H9 (cell line): ENCODE measurements around the gene VTI1B. TPM values are rescaled to one million over a fixed set of nuclear protein-coding genes. Genes with fewer than 3 reads are reported as not detected.

Experiments used
- DNase-seq: peaks from one replicate; pipeline ENCODE4 v3.0.0-alpha.2; 2017
- H2AFZ ChIP-seq: one replicate; pipeline ENCODE4 v1.6.1; 2013; ENCODE audit warnings: mild to moderate bottlenecking, low read length, control low read depth, moderate library complexity
- H2AK5ac ChIP-seq: 2 replicates; pipeline ENCODE4 v1.6.1; 2013; ENCODE audit warnings: low read length, control low read depth, mixed read lengths; ENCODE audit not compliant: insufficient read length
- H2BK120ac ChIP-seq: one replicate; pipeline ENCODE4 v1.6.1; 2013; ENCODE audit warnings: low read depth, mild to moderate bottlenecking, low read length, control low read depth, inconsistent platforms; ENCODE audit not compliant: poor library complexity, severe bottlenecking
- H2BK12ac ChIP-seq: 2 replicates; pipeline ENCODE4 v1.6.1; 2013; ENCODE audit warnings: low read length, control low read depth, mixed read lengths, low read depth; ENCODE audit not compliant: insufficient read length
- H2BK15ac ChIP-seq: 2 replicates; pipeline ENCODE4 v1.6.1; 2013; ENCODE audit warnings: low read depth, low read length, control low read depth
- H2BK20ac ChIP-seq: one replicate; pipeline ENCODE4 v1.6.1; 2013; ENCODE audit warnings: low read depth, mild to moderate bottlenecking, low read length, control low read depth, inconsistent platforms; ENCODE audit not compliant: poor library complexity, severe bottlenecking
- H2BK5ac ChIP-seq: 2 replicates; pipeline ENCODE4 v1.6.1; 2013; ENCODE audit warnings: low read length, control low read depth, mixed read lengths; ENCODE audit not compliant: insufficient read length
- H3K14ac ChIP-seq: 2 replicates; pipeline ENCODE4 v1.6.1; 2013; ENCODE audit warnings: low read length, control low read depth; ENCODE audit not compliant: insufficient read depth
- H3K18ac ChIP-seq: 2 replicates; pipeline ENCODE4 v1.6.1; 2013; ENCODE audit warnings: low read depth, mild to moderate bottlenecking, mixed read lengths, low read length, control low read depth; ENCODE audit not compliant: insufficient read length
- H3K23ac ChIP-seq: 2 replicates; pipeline ENCODE4 v1.6.1; 2013; ENCODE audit warnings: low read length, control low read depth, mixed read lengths, low read depth; ENCODE audit not compliant: insufficient read length
- H3K23me2 ChIP-seq: 2 replicates; pipeline ENCODE4 v1.6.1; 2013; ENCODE audit warnings: low read depth, mild to moderate bottlenecking, mixed read lengths, low read length, control low read depth; ENCODE audit not compliant: insufficient read length, poor library complexity, severe bottlenecking
- H3K27ac ChIP-seq: 2 replicates; pipeline ENCODE4 v1.5.1; 2013; ENCODE audit warnings: low read length, control low read depth, mixed read lengths, low read depth; ENCODE audit not compliant: insufficient read length
- H3K27me3 ChIP-seq: 2 replicates; pipeline ENCODE4 v1.6.1; 2013; ENCODE audit warnings: low read length, control low read depth, inconsistent platforms; ENCODE audit not compliant: insufficient read depth
- H3K4ac ChIP-seq: 2 replicates; pipeline ENCODE4 v1.6.1; 2013; ENCODE audit warnings: low read depth, mild to moderate bottlenecking, control low read depth, inconsistent platforms, low read length, moderate library complexity
- H3K4me1 ChIP-seq: 2 replicates; pipeline ENCODE4 v1.6.1; 2013; ENCODE audit warnings: low read length, control low read depth, inconsistent platforms; ENCODE audit not compliant: insufficient read depth
- H3K4me2 ChIP-seq: 2 replicates; pipeline ENCODE4 v1.6.1; 2013; ENCODE audit warnings: low read length, control low read depth, mixed read lengths; ENCODE audit not compliant: insufficient read length, insufficient read depth
- H3K56ac ChIP-seq: 2 replicates; pipeline ENCODE4 v1.6.1; 2013; ENCODE audit warnings: low read depth, mild to moderate bottlenecking, mixed read lengths, low read length, control low read depth; ENCODE audit not compliant: insufficient read length
- H3K79me1 ChIP-seq: 2 replicates; pipeline ENCODE4 v1.6.1; 2013; ENCODE audit warnings: low read depth, mild to moderate bottlenecking, moderate library complexity, low read length, control low read depth, inconsistent platforms; ENCODE audit not compliant: insufficient read depth, poor library complexity, severe bottlenecking
- H3K79me2 ChIP-seq: 2 replicates; pipeline ENCODE4 v1.6.1; 2013; ENCODE audit warnings: low read length, control low read depth, inconsistent platforms; ENCODE audit not compliant: insufficient read depth
- H3K9ac ChIP-seq: 2 replicates; pipeline ENCODE4 v1.6.1; 2013; ENCODE audit warnings: low read length, control low read depth, mixed read lengths; ENCODE audit not compliant: insufficient read length; ENCODE audit errors: extremely low read depth
- H3K9me3 ChIP-seq: one replicate; pipeline ENCODE4 v1.6.1; 2013; ENCODE audit warnings: low read depth, low read length, inconsistent platforms; ENCODE audit not compliant: control insufficient read depth
- H3T11ph ChIP-seq: one replicate; pipeline ENCODE4 v1.6.1; 2013; ENCODE audit warnings: mild to moderate bottlenecking, low read length, control low read depth, inconsistent platforms
- H4K20me1 ChIP-seq: one replicate; pipeline ENCODE4 v1.6.1; 2013; ENCODE audit not compliant: control insufficient read depth, insufficient read length, insufficient read depth
- H4K5ac ChIP-seq: 2 replicates; pipeline ENCODE4 v1.6.1; 2013; ENCODE audit warnings: low read depth, mild to moderate bottlenecking, mixed read lengths, low read length, control low read depth; ENCODE audit not compliant: insufficient read length
- H4K8ac ChIP-seq: replicated peaks from 2 replicates; pipeline ENCODE4 v1.6.1; 2013; ENCODE audit warnings: low read length, control low read depth, mixed read lengths, low read depth; ENCODE audit not compliant: insufficient read length
- H4K91ac ChIP-seq: 2 replicates; pipeline ENCODE4 v1.6.1; 2013; ENCODE audit warnings: low read depth, mild to moderate bottlenecking, moderate library complexity, mixed read lengths, low read length, control low read depth; ENCODE audit not compliant: insufficient read length
- H3K27ac Mint-ChIP-seq, 3 experiments: 2 replicates in 2 of 3; 3 replicates in 1 of 3; pipeline ENCODE4 v1.8.0; 2020 to 2021; ENCODE audit warnings: mixed read lengths in 3 of 3, mild to moderate bottlenecking in 1 of 3, moderate library complexity in 1 of 3
- H3K27me3 Mint-ChIP-seq: 2 replicates; pipeline ENCODE4 v1.8.0; 2021; ENCODE audit warnings: low read depth, mild to moderate bottlenecking, moderate library complexity, mixed read lengths
- H3K36me3 Mint-ChIP-seq, 3 experiments: 2 replicates in 2 of 3; 3 replicates in 1 of 3; pipeline ENCODE4 v1.8.0; 2020 to 2021; ENCODE audit warnings: low read depth in 3 of 3, mixed read lengths in 3 of 3; ENCODE audit not compliant: insufficient read depth in 1 of 3
- H3K4me1 Mint-ChIP-seq, 2 experiments: 2 replicates each; pipeline ENCODE4 v1.8.0; 2020; ENCODE audit warnings: mixed read lengths in 2 of 2
- H3K4me3 Mint-ChIP-seq, 2 experiments: 2 replicates in 1 of 2; 3 replicates in 1 of 2; pipeline ENCODE4 v1.8.0; 2020 to 2021; ENCODE audit warnings: mild to moderate bottlenecking in 2 of 2, mixed read lengths in 2 of 2, moderate library complexity in 1 of 2
- H3K9me3 Mint-ChIP-seq, 2 experiments: 2 replicates in 1 of 2; 3 replicates in 1 of 2; pipeline ENCODE4 v1.8.0; 2020; ENCODE audit warnings: mild to moderate bottlenecking in 2 of 2, mixed read lengths in 2 of 2, moderate library complexity in 1 of 2
- CTCF ChIP-seq: fragments of 200-600 bp; sonication (generic); conservative IDR thresholded peaks from 3 replicates; pipeline ENCODE4 v1.8.0; 2021; ENCODE audit warnings: antibody characterized with exemption, mild to moderate bottlenecking
- WGBS: extraction: QIAGEN DNeasy Blood & Tissue Kit; methylation state at CpG from one replicate; pipeline ENCODE4 v1.1.7; 2013; ENCODE audit warnings: missing lambda C conversion rate, low lambda C conversion rate, mixed read lengths; ENCODE audit not compliant: insufficient read length; ENCODE audit errors: extremely low coverage; 5-methylcytosine and 5-hydroxymethylcytosine counted together
- total RNA-seq: library from RNA; stranded (reverse); gene quantifications from 2 replicates; pipeline ENCODE4 v1.2.1, GENCODE V29; 2021

The VTI1B gene
- total RNA-seq, 1 experiment from 2014 or later: 118 TPM

GRCh38 chr14:67695394-67695949, 21.0 kb upstream of the VTI1B start, which contains the start of gene RDH11:
RDH11 (minus strand) TSS chr14:67695764; CDS start chr14:67695703, 61 bp downstream.
- peak within 1 kb of the TSS; percentile 97 for H3K27ac Mint-ChIP-seq
- Histone ChIP-seq H2BK120ac (no peak within 1 kb of the TSS), H3K23ac (no peak within 1 kb of the TSS), H3T11ph (no peak within 1 kb of the TSS), H2BK5ac (peak within 1 kb of the TSS; percentile 16), H4K20me1 (no peaks in the 10 kb centered on the region), H3K9me3 (no peaks in the 10 kb centered on the region), H4K8ac (no peak within 1 kb of the TSS), H3K79me1 (peaks cover 16% of the 10 kb centered on the region), H3K14ac (peak within 1 kb of the TSS; percentile 60), H2AK5ac (no peak within 1 kb of the TSS), H3K27me3 (no peaks in the 10 kb centered on the region), H3K27ac (peak within 1 kb of the TSS; percentile 66), H3K4me2 (peak within 1 kb of the TSS; percentile 85), H4K91ac (no peak within 1 kb of the TSS), H3K4ac (no peak within 1 kb of the TSS), H3K4me1 (peaks cover 4% of the 10 kb centered on the region; the same call in 1 of the 2 replicates), H2BK12ac (no peak within 1 kb of the TSS), H3K23me2 (no peaks in the 10 kb centered on the region), H3K18ac (peak within 1 kb of the TSS; percentile 84), H2BK20ac (no peak within 1 kb of the TSS), H2BK15ac (no peak within 1 kb of the TSS), H3K9ac (peak within 1 kb of the TSS; percentile 88), H2AFZ (peak within 1 kb of the TSS; percentile 59), H3K56ac (no peak within 1 kb of the TSS), H3K79me2 (peaks cover 20% of the 10 kb centered on the region), H4K5ac (no peak within 1 kb of the TSS)
- TF ChIP-seq CTCF: no peak
- H3K27me3 Mint-ChIP-seq: peaks cover 10% of the 10 kb centered on the region
- H3K4me1 Mint-ChIP-seq: peaks cover 15 to 21% of the 10 kb centered on the region in 2 experiments
- H3K4me3 Mint-ChIP-seq: peak within 1 kb of the TSS; percentile 87 to 98
- DNase-seq: peak; percentile 89
- H3K9me3 Mint-ChIP-seq: no peaks in the 10 kb centered on the region
- no CpG with 5 or more reads among the region's 25 CpGs for WGBS
- peaks cover 26 to 27% (median 27%) of the 10 kb centered on the region in 3 experiments for H3K36me3 Mint-ChIP-seq
